WTC11 (cell line): Measurements from ENCODE around the gene PSENEN. TPM values are rescaled to one million over a fixed set of nuclear protein-coding genes. Genes with fewer than 3 reads are reported as not detected.

ENCODE experiments used
- ATAC-seq: fragments of 200-7000 bp; cut with Tn5 transposase; 2 replicates; pipeline ENCODE4 v1.10.0; 2021; ENCODE audit warnings: mild to moderate bottlenecking, moderate library complexity
- CTCF ChIA-PET: fragments of 300-600 bp; sonication (Branson Sonifier 250); formaldehyde crosslinking; loops from one replicate; lab custom pipeline; 2021; ENCODE audit warnings: antibody characterized with exemption; lab: Charles Lee
- POLR2A ChIA-PET: fragments of 350-600 bp; sonication (Branson Sonifier 250); formaldehyde crosslinking; loops from one replicate; lab custom pipeline; 2021; ENCODE audit warnings: antibody characterized with exemption; lab: Charles Lee
- DNase-seq: peaks from one replicate; pipeline ENCODE4 v3.0.0; 2021; ENCODE audit warnings: low spot score
- H3K27ac Mint-ChIP-seq: 2 replicates; pipeline ENCODE4 v1.8.0; 2021; ENCODE audit warnings: mixed read lengths
- H3K27me3 Mint-ChIP-seq: 2 replicates; pipeline ENCODE4 v1.8.0; 2021; ENCODE audit warnings: low read depth, mild to moderate bottlenecking, moderate library complexity, mixed read lengths
- H3K36me3 Mint-ChIP-seq: 2 replicates; pipeline ENCODE4 v1.8.0; 2021; ENCODE audit warnings: mixed read lengths
- H3K4me1 Mint-ChIP-seq: 2 replicates; pipeline ENCODE4 v1.8.0; 2022; ENCODE audit warnings: mixed read lengths
- H3K4me3 Mint-ChIP-seq: 2 replicates; pipeline ENCODE4 v1.8.0; 2021; ENCODE audit warnings: mild to moderate bottlenecking, moderate library complexity, mixed read lengths
- H3K9me3 Mint-ChIP-seq: 2 replicates; pipeline ENCODE4 v1.8.0; 2021; ENCODE audit warnings: mixed read lengths
- ATF2 ChIP-seq: sonication (generic); formaldehyde crosslinking; IDR thresholded peaks from 2 replicates; pipeline ENCODE4 v1.8.1; 2022; ENCODE audit warnings: low read depth, missing genetic modification reagents, borderline replicate concordance
- CBFB ChIP-seq: sonication (generic); formaldehyde crosslinking; IDR thresholded peaks from 2 replicates; pipeline ENCODE4 v1.8.1; 2022; ENCODE audit warnings: mild to moderate bottlenecking, low read depth, missing genetic modification reagents
- CREM ChIP-seq: sonication (generic); formaldehyde crosslinking; IDR thresholded peaks from 2 replicates; pipeline ENCODE4 v1.8.1; 2022; ENCODE audit warnings: mild to moderate bottlenecking, missing genetic modification reagents, moderate library complexity
- E2F1 ChIP-seq: sonication (generic); formaldehyde crosslinking; IDR thresholded peaks from 2 replicates; pipeline ENCODE4 v1.8.0; 2022; ENCODE audit warnings: mild to moderate bottlenecking, missing genetic modification reagents
- FOXP1 ChIP-seq: sonication (generic); formaldehyde crosslinking; IDR thresholded peaks from 2 replicates; pipeline ENCODE4 v1.8.0; 2022; ENCODE audit warnings: missing genetic modification reagents, mild to moderate bottlenecking, moderate library complexity, borderline replicate concordance
- FOXP4 ChIP-seq: sonication (generic); formaldehyde crosslinking; IDR thresholded peaks from 2 replicates; pipeline ENCODE4 v1.8.0; 2022; ENCODE audit warnings: mild to moderate bottlenecking, missing genetic modification reagents
- GABPB1 ChIP-seq: sonication (generic); formaldehyde crosslinking; IDR thresholded peaks from 2 replicates; pipeline ENCODE4 v1.8.1; 2023; ENCODE audit warnings: mild to moderate bottlenecking, missing genetic modification reagents
- GRHL2 ChIP-seq: fragments of 250-450 bp; sonication (Bioruptor Pico); IDR thresholded peaks from 2 replicates; pipeline ENCODE4 v1.8.0; 2022; ENCODE audit warnings: mild to moderate bottlenecking, moderate library complexity; ENCODE audit not compliant: insufficient replicate concordance, severe bottlenecking
- GTF2I ChIP-seq: fragments of 250-450 bp; sonication (Bioruptor Pico); conservative IDR thresholded peaks from 2 replicates; pipeline ENCODE4 v1.4.0; 2021; ENCODE audit warnings: mild to moderate bottlenecking
- HMGA2 ChIP-seq: fragments of 250-450 bp; sonication (Bioruptor Pico); IDR thresholded peaks from 2 replicates; pipeline ENCODE4 v1.4.0; 2021; ENCODE audit warnings: mild to moderate bottlenecking, moderate library complexity
- IRF2 ChIP-seq: sonication (generic); formaldehyde crosslinking; IDR thresholded peaks from 2 replicates; pipeline ENCODE4 v1.8.0; 2022; ENCODE audit warnings: low read depth, missing genetic modification reagents, borderline replicate concordance
- MAX ChIP-seq: sonication (generic); formaldehyde crosslinking; IDR thresholded peaks from 2 replicates; pipeline ENCODE4 v1.8.0; 2022; ENCODE audit warnings: mild to moderate bottlenecking, missing genetic modification reagents
- NFE2L1 ChIP-seq: sonication (generic); formaldehyde crosslinking; IDR thresholded peaks from 2 replicates; pipeline ENCODE4 v1.8.1; 2023; ENCODE audit warnings: missing genetic modification reagents
- PRDM15 ChIP-seq: sonication (generic); formaldehyde crosslinking; IDR thresholded peaks from 2 replicates; pipeline ENCODE4 v1.8.0; 2022; ENCODE audit warnings: missing genetic modification reagents
- PREB ChIP-seq: sonication (generic); formaldehyde crosslinking; IDR thresholded peaks from 2 replicates; pipeline ENCODE4 v1.8.1; 2022; ENCODE audit warnings: mild to moderate bottlenecking, missing genetic modification reagents, moderate library complexity, borderline replicate concordance
- SMAD3 ChIP-seq: sonication (generic); formaldehyde crosslinking; IDR thresholded peaks from 2 replicates; pipeline ENCODE4 v1.8.0; 2022; ENCODE audit warnings: missing genetic modification reagents, mild to moderate bottlenecking, borderline replicate concordance
- SMAD4 ChIP-seq: sonication (generic); formaldehyde crosslinking; IDR thresholded peaks from 2 replicates; pipeline ENCODE4 v1.8.0; 2022; ENCODE audit warnings: mild to moderate bottlenecking, missing genetic modification reagents
- TEAD1 ChIP-seq: sonication (generic); formaldehyde crosslinking; IDR thresholded peaks from 2 replicates; pipeline ENCODE4 v1.8.0; 2022; ENCODE audit warnings: mild to moderate bottlenecking, missing genetic modification reagents
- TEAD4 ChIP-seq: sonication (generic); formaldehyde crosslinking; IDR thresholded peaks from 2 replicates; pipeline ENCODE4 v1.8.0; 2022; ENCODE audit warnings: mild to moderate bottlenecking, missing genetic modification reagents
- TP53 ChIP-seq: sonication (generic); formaldehyde crosslinking; IDR thresholded peaks from 2 replicates; pipeline ENCODE4 v1.8.1; 2023; ENCODE audit warnings: mild to moderate bottlenecking, missing genetic modification reagents
- ZMAT4 ChIP-seq: fragments of 250-450 bp; sonication (Bioruptor Pico); IDR thresholded peaks from 2 replicates; pipeline ENCODE4 v1.9.0; 2021; ENCODE audit warnings: mild to moderate bottlenecking
- ZNF232 ChIP-seq: sonication (generic); formaldehyde crosslinking; IDR thresholded peaks from 2 replicates; pipeline ENCODE4 v1.8.0; 2022; ENCODE audit warnings: mild to moderate bottlenecking, missing genetic modification reagents
- ZNF396 ChIP-seq: fragments of 250-450 bp; sonication (Bioruptor Pico); IDR thresholded peaks from 2 replicates; pipeline ENCODE4 v1.8.0; 2021; ENCODE audit warnings: mild to moderate bottlenecking, moderate library complexity, borderline replicate concordance
- total RNA-seq: library from RNA; stranded (reverse); gene quantifications from 3 replicates; pipeline ENCODE4 v1.2.3, GENCODE V29; 2021

The PSENEN gene
- total RNA-seq, 1 experiment from 2014 or later = 80.3 TPM

- TF ChIP-seq ATF2 (CRISPR knock-in tag) (no peak), ZNF396 (CRISPR knock-in tag) (no peak), MAX (CRISPR knock-in tag) (peak; percentile 86), SMAD3 (CRISPR knock-in tag) (peak; percentile 56; the same call in 1 of the 2 replicates), TEAD4 (CRISPR knock-in tag) (no peak), CBFB (CRISPR knock-in tag) (no peak)
Observed at GRCh38 chr19:35715981-35716800, 29.3 kb upstream of the PSENEN start (continued).

- Mint-ChIP-seq H3K27ac (peak overlapping the region; percentile 97), H3K4me1 (peaks cover 40% of the 10 kb centered on the region), H3K4me3 (peak overlapping the region; percentile 83), H3K36me3 (peaks cover 3% of the 10 kb centered on the region), H3K27me3 (no peaks in the 10 kb centered on the region), H3K9me3 (no peaks in the 10 kb centered on the region)
- DNase-seq (peak; percentile 93), ATAC-seq (peak; percentile 78)
- ChIA-PET POLR2A (interaction anchor here (1.4 kb wide), 1 partner anchor 28 kb away, joined by 3 read pairs; the partner anchor contains the start of genes PSENEN and U2AF1L4), CTCF (interaction anchor here (2.7 kb wide), 1 partner anchor 67 kb away, joined by 8 read pairs; no protein-coding TSS in a partner anchor)
- TF ChIP-seq TEAD1 = no peak; the same call in 1 of the 2 replicates
- 0 out of 2 replicates have a peak, but pooled peaks have one; percentile 52 for TF ChIP-seq GABPB1 (CRISPR knock-in tag)
- no peak for TF ChIP-seq NFE2L1 (CRISPR knock-in tag)
- peak; percentile 28; the same call in 1 of the 2 replicates for TF ChIP-seq HMGA2 (CRISPR knock-in tag)
- TF ChIP-seq TP53 (CRISPR knock-in tag) = no peak
- TF ChIP-seq FOXP4 = no peak
- TF ChIP-seq SMAD4 = no peak
- peak; percentile 69 for TF ChIP-seq CREM (CRISPR knock-in tag)
- no peak; the same call in 1 of the 2 replicates for TF ChIP-seq ZNF232 (CRISPR knock-in tag)
- no peak for TF ChIP-seq PRDM15 (CRISPR knock-in tag)
- TF ChIP-seq E2F1 (CRISPR knock-in tag) = no peak
- no peak for TF ChIP-seq FOXP1 (CRISPR knock-in tag)
- peak; percentile 39 for TF ChIP-seq MAX (CRISPR knock-in tag)
- TF ChIP-seq GTF2I = 0 out of 2 replicates have a peak, but pooled peaks have one; percentile 28
- TF ChIP-seq IRF2 = no peak
- no peak for TF ChIP-seq ZMAT4 (CRISPR knock-in tag)
- TF ChIP-seq GRHL2 (CRISPR knock-in tag) = no peak
- TF ChIP-seq PREB (CRISPR knock-in tag) = no peak
Observed at GRCh38 chr19:35716801-35717664, 28.4 kb upstream of the PSENEN start.
